MG63 (cell line): ENCODE measurements around the gene CDHR2. TPM values are rescaled to one million over a fixed set of nuclear protein-coding genes. Genes with fewer than 3 reads are reported as not detected.

Experiments used
- DNase-seq: peaks from one replicate; pipeline ENCODE4 v3.0.0-alpha.2; 2020
- H3K27me3 ChIP-seq: fragments of 250-450 bp; sonication (Bioruptor Pico); 2 replicates; pipeline ENCODE4 v1.5.1; 2020; ENCODE audit warnings: mild to moderate bottlenecking, moderate library complexity
- H3K36me3 ChIP-seq: fragments of 250-450 bp; sonication (Bioruptor Pico); 2 replicates; pipeline ENCODE4 v1.5.1; 2020; ENCODE audit warnings: mild to moderate bottlenecking, moderate library complexity
- H3K4me3 ChIP-seq: fragments of 250-450 bp; sonication (Bioruptor Pico); 2 replicates; pipeline ENCODE4 v1.5.1; 2020; ENCODE audit warnings: mild to moderate bottlenecking, moderate library complexity
- H3K9me3 ChIP-seq: fragments of 250-450 bp; sonication (Bioruptor Pico); 2 replicates; pipeline ENCODE4 v1.5.1; 2020; ENCODE audit warnings: mild to moderate bottlenecking, moderate library complexity
- total RNA-seq: library from RNA; depleted of rRNA; stranded (reverse); fragments of >200 nt; shearing (Covaris generic); gene quantifications from 2 replicates; pipeline ENCODE4 v1.2.3, GENCODE V29; 2014; ENCODE audit warnings: low replicate concordance; rRNA removed

Gene CDHR2
- total RNA-seq, 1 experiment from 2014 or later, result not detected

GRCh38 chr5:176644878-176645670, 95.9 kb downstream of the CDHR2 start:
- H3K4me3 ChIP-seq, result no peak overlapping the region
- no peaks in the 10 kb centered on the region for H3K9me3 ChIP-seq
- DNase-seq, result no peak
- no peaks in the 10 kb centered on the region for H3K36me3 ChIP-seq
- H3K27me3 ChIP-seq, result no peaks in the 10 kb centered on the region

Other genes starting within 250 kb of the CDHR2 start
- 120 and 132 TPM in 2 replicates for gene KIAA1191, start 187.6 kb upstream of the CDHR2 start, total RNA-seq
- 0.20 and 0.33 TPM in 2 replicates for gene ARL10, start 183.9 kb upstream of the CDHR2 start, total RNA-seq
- gene NOP16, start 160.7 kb upstream of the CDHR2 start, total RNA-seq, result 146 and 237 TPM in 2 replicates
- gene HIGD2A, start 160.6 kb upstream of the CDHR2 start, total RNA-seq, result 151 and 166 TPM in 2 replicates
- 281 and 342 TPM in 2 replicates for gene CLTB, start 132.8 kb upstream of the CDHR2 start, total RNA-seq
- 48.8 and 49.4 TPM in 2 replicates for gene FAF2, start 101.0 kb upstream of the CDHR2 start, total RNA-seq
- 0.17 and 4.4 TPM in 2 replicates for gene RNF44, start 11.9 kb upstream of the CDHR2 start, total RNA-seq
- gene GPRIN1, start 60.8 kb downstream of the CDHR2 start, total RNA-seq, result 21.0 and 32.2 TPM in 2 replicates
- gene SNCB, start 81.2 kb downstream of the CDHR2 start, total RNA-seq, result not detected in 2 replicates
- not detected in 2 replicates for gene EIF4E1B, start 81.3 kb downstream of the CDHR2 start, total RNA-seq
- 117 and 120 TPM in 2 replicates for gene TSPAN17, start 98.1 kb downstream of the CDHR2 start, total RNA-seq